Fibroblast of villous mesenchyme (primary cell): Measurements from ENCODE around the gene GHRH. TPM values are rescaled to one million over a fixed set of nuclear protein-coding genes. Genes with fewer than 3 reads are reported as not detected.

Experiments used
- DNase-seq: peaks from one replicate; pipeline ENCODE4 v3.0.0-alpha.2; 2010; ENCODE audit warnings: low read depth
- H3K4me3 ChIP-seq: 2 replicates; pipeline ENCODE4 v1.5.1; 2011; ENCODE audit warnings: low read depth, mild to moderate bottlenecking, low read length
- CTCF ChIP-seq: IDR thresholded peaks from 2 replicates; pipeline ENCODE4 v1.5.1; 2012; ENCODE audit warnings: low read depth, mild to moderate bottlenecking, low read length; ENCODE audit not compliant: insufficient read depth
- total RNA-seq: library from RNA; depleted of rRNA; stranded (reverse); fragments of >200 nt; gene quantifications from 2 replicates; pipeline ENCODE4 v1.2.3, GENCODE V29; 2012

Gene GHRH
- total RNA-seq, 1 donor, result not detected

- no peak for DNase-seq
- no peak overlapping the region for H3K4me3 ChIP-seq
- no peak for TF ChIP-seq CTCF
These were observed 31.8 kb upstream of the GHRH start for GRCh38 chr20:37293301-37293943.

- no peak for TF ChIP-seq CTCF
- DNase-seq, result no peak
- H3K4me3 ChIP-seq, result no peak overlapping the region
These were observed 30.1 kb upstream of the GHRH start for GRCh38 chr20:37291724-37292126.

GRCh38 chr20:37290158-37290810 is 28.7 kb upstream of the GHRH start:
- no peak for TF ChIP-seq CTCF
- DNase-seq, result peak; percentile 23
- H3K4me3 ChIP-seq, result peak overlapping the region; percentile 95

GRCh38 chr20:37288091-37288490 is 26.5 kb upstream of the GHRH start:
- no peak for DNase-seq
- H3K4me3 ChIP-seq, result no peak overlapping the region
- no peak for TF ChIP-seq CTCF

- TF ChIP-seq CTCF, result no peak
- H3K4me3 ChIP-seq, result no peak overlapping the region
- DNase-seq, result no peak
These were observed 24.2 kb upstream of the GHRH start for GRCh38 chr20:37285664-37286374.

GRCh38 chr20:37284691-37285161 is 23.1 kb upstream of the GHRH start:
- no peak for DNase-seq
- no peak for TF ChIP-seq CTCF
- H3K4me3 ChIP-seq, result no peak overlapping the region
